H1 (cell line): ENCODE results near the gene CCNY. TPM values are rescaled to one million over a fixed set of nuclear protein-coding genes. Genes with fewer than 3 reads are reported as not detected.

ENCODE experiments used
- CTCF ChIA-PET: fragments of 300-600 bp; sonication (Branson Sonifier 250); formaldehyde crosslinking; loops from one replicate; lab custom pipeline; 2021; ENCODE audit not compliant: partially characterized antibody; lab: Charles Lee
- POLR2A ChIA-PET: fragments of 300-600 bp; sonication (Branson Sonifier 250); formaldehyde crosslinking; loops from one replicate; lab custom pipeline; 2021; ENCODE audit warnings: inconsistent platforms; ENCODE audit not compliant: partially characterized antibody; lab: Charles Lee
- DNase-seq, 2 experiments: peaks; one replicate each; pipeline versions ENCODE4 v3.0.0 to v3.0.0-alpha.2; 2010 to 2022; ENCODE audit warnings: low spot score in 2 of 2, low read depth in 1 of 2, mixed read lengths in 1 of 2
- FAIRE-seq: peaks from 2 replicates; lab custom pipeline; 2011; peaks lifted over from hg19 to GRCh38; lab: Jason Lieb, UNC
- H2AFZ ChIP-seq: 2 replicates; pipeline ENCODE4 v1.8.1; 2012; ENCODE audit warnings: low read length, inconsistent platforms
- H2AK5ac ChIP-seq: 2 replicates; pipeline ENCODE4 v1.6.1; 2013; ENCODE audit warnings: low read depth, low read length
- H2BK120ac ChIP-seq: replicated peaks from 2 replicates; pipeline ENCODE3; 2013; ENCODE audit warnings: low read depth, low read length, inconsistent platforms
- H2BK12ac ChIP-seq: 2 replicates; pipeline ENCODE4 v1.6.1; 2013; ENCODE audit warnings: low read depth, low read length
- H2BK15ac ChIP-seq: 2 replicates; pipeline ENCODE4 v1.6.1; 2013; ENCODE audit warnings: low read length
- H2BK20ac ChIP-seq: 2 replicates; pipeline ENCODE4 v1.6.1; 2013; ENCODE audit warnings: low read length
- H2BK5ac ChIP-seq: 2 replicates; pipeline ENCODE4 v1.6.1; 2013; ENCODE audit warnings: low read depth, low read length
- H3K14ac ChIP-seq: 2 replicates; pipeline ENCODE4 v1.6.1; 2013; ENCODE audit warnings: inconsistent platforms; ENCODE audit not compliant: insufficient read length
- H3K18ac ChIP-seq: 2 replicates; pipeline ENCODE4 v1.6.1; 2013; ENCODE audit warnings: low read length; ENCODE audit errors: extremely low read depth
- H3K23ac ChIP-seq: 2 replicates; pipeline ENCODE4 v1.6.1; 2013; ENCODE audit warnings: inconsistent platforms; ENCODE audit not compliant: insufficient read length
- H3K23me2 ChIP-seq: 2 replicates; pipeline ENCODE4 v1.6.1; 2013; ENCODE audit warnings: low read depth, low read length
- H3K27ac ChIP-seq: 2 replicates; pipeline ENCODE4 v1.6.1; 2011; ENCODE audit warnings: low read depth, low read length, inconsistent platforms
- H3K27me3 ChIP-seq, 4 experiments: replicated peaks in 1 of 4; 1 replicate in 1 of 4; 2 replicates in 3 of 4; pipeline versions ENCODE4 v1.6.1 to v1.8.1; 2011 to 2013; ENCODE audit warnings: low read length in 3 of 4, mild to moderate bottlenecking in 3 of 4, inconsistent platforms in 2 of 4, mixed read lengths in 2 of 4, moderate library complexity in 1 of 4; ENCODE audit not compliant: control insufficient read depth in 3 of 4, insufficient read depth in 3 of 4; ENCODE audit errors: extremely low read depth in 1 of 4
- H3K36me3 ChIP-seq, 4 experiments: 2 replicates each; pipeline versions ENCODE4 v1.6.1 to v1.8.1; 2011 to 2013; ENCODE audit warnings: mild to moderate bottlenecking in 4 of 4, low read length in 3 of 4, moderate library complexity in 2 of 4, control low read depth in 1 of 4, inconsistent platforms in 1 of 4; ENCODE audit not compliant: insufficient read depth in 4 of 4, control insufficient read depth in 2 of 4
- H3K4ac ChIP-seq: replicated peaks from 2 replicates; pipeline ENCODE3; 2013; ENCODE audit warnings: low read length, low read depth, mixed read lengths, inconsistent platforms; ENCODE audit not compliant: insufficient read length
- H3K4me1 ChIP-seq, 4 experiments: replicated peaks in 1 of 4; 1 replicate in 1 of 4; 2 replicates in 3 of 4; pipeline versions ENCODE4 v1.6.1 to v1.8.1; 2011 to 2013; ENCODE audit warnings: low read length in 3 of 4, inconsistent platforms in 2 of 4, mixed read lengths in 1 of 4; ENCODE audit not compliant: insufficient read depth in 4 of 4, control insufficient read depth in 3 of 4
- H3K4me2 ChIP-seq, 2 experiments: 2 replicates each; pipeline versions ENCODE4 v1.6.1 to v1.8.1; 2011 to 2013; ENCODE audit warnings: low read depth in 2 of 2, low read length in 2 of 2, control low read depth in 1 of 2, inconsistent platforms in 1 of 2, mild to moderate bottlenecking in 1 of 2; ENCODE audit not compliant: insufficient read depth in 1 of 2
- H3K4me3 ChIP-seq, 4 experiments: fragments of 200-600, 300-600 bp in 1 of 4; sonication (generic), shearing (Covaris generic), sonication (Bioruptor Twin) in 1 of 4; 2 replicates each; pipeline versions ENCODE4 v1.5.1 to v1.8.1; 2011 to 2016; ENCODE audit warnings: low read length in 4 of 4, low read depth in 3 of 4, control low read depth in 2 of 4, inconsistent platforms in 2 of 4, mild to moderate bottlenecking in 2 of 4, mixed read lengths in 1 of 4, moderate library complexity in 1 of 4; ENCODE audit not compliant: insufficient read depth in 2 of 4; ENCODE audit errors: extremely low read depth in 1 of 4
- H3K56ac ChIP-seq: replicated peaks from 2 replicates; pipeline ENCODE3; 2013; ENCODE audit warnings: low read depth, mild to moderate bottlenecking, mixed read lengths, low read length, inconsistent platforms; ENCODE audit not compliant: insufficient read length
- H3K79me1 ChIP-seq: 2 replicates; pipeline ENCODE4 v1.6.1; 2013; ENCODE audit warnings: low read depth, low read length, control low read depth
- H3K79me2 ChIP-seq, 2 experiments: 2 replicates each; pipeline versions ENCODE4 v1.6.1 to v1.8.1; 2012 to 2013; ENCODE audit warnings: low read length in 2 of 2, mild to moderate bottlenecking in 2 of 2, inconsistent platforms in 1 of 2; ENCODE audit not compliant: insufficient read depth in 2 of 2, control insufficient read depth in 1 of 2
- H3K9ac ChIP-seq, 4 experiments: replicated peaks in 1 of 4; 1 replicate in 1 of 4; 2 replicates in 3 of 4; pipeline versions ENCODE4 v1.6.1 to v1.8.1; 2011 to 2013; ENCODE audit warnings: low read depth in 3 of 4, low read length in 3 of 4, control low read depth in 2 of 4, mild to moderate bottlenecking in 2 of 4, moderate library complexity in 2 of 4, inconsistent platforms in 1 of 4; ENCODE audit errors: extremely low read depth in 1 of 4
- H3K9me3 ChIP-seq, 2 experiments: 2 replicates each; pipeline versions ENCODE4 v1.6.1 to v1.8.1; 2012 to 2013; ENCODE audit warnings: mild to moderate bottlenecking in 2 of 2, moderate library complexity in 2 of 2, control low read depth in 1 of 2, inconsistent platforms in 1 of 2, low read depth in 1 of 2, low read length in 1 of 2, mixed read lengths in 1 of 2; ENCODE audit not compliant: insufficient read depth in 2 of 2
- H4K20me1 ChIP-seq, 2 experiments: replicated peaks in 1 of 2; 2 replicates each; pipeline versions ENCODE3 to v1.8.1; 2011 to 2013; ENCODE audit warnings: inconsistent platforms in 2 of 2, low read length in 2 of 2, mild to moderate bottlenecking in 1 of 2; ENCODE audit not compliant: insufficient read depth in 2 of 2, control insufficient read depth in 1 of 2
- H4K5ac ChIP-seq: 2 replicates; pipeline ENCODE4 v1.6.1; 2013; ENCODE audit warnings: low read length, low read depth, mixed read lengths, inconsistent platforms; ENCODE audit not compliant: insufficient read length
- H4K8ac ChIP-seq: 2 replicates; pipeline ENCODE4 v1.8.0; 2013; ENCODE audit warnings: mild to moderate bottlenecking, moderate library complexity, low read length, inconsistent platforms; ENCODE audit not compliant: insufficient read depth; ENCODE audit errors: extremely low read depth
- H4K91ac ChIP-seq: replicated peaks from 2 replicates; pipeline ENCODE3; 2013; ENCODE audit warnings: low read length, mixed read lengths, inconsistent platforms; ENCODE audit not compliant: insufficient read length
- NANOG ChIP-seq: IDR thresholded peaks from 2 replicates; pipeline ENCODE4 v1.6.1; 2011; ENCODE audit warnings: low read length, low read depth, mild to moderate bottlenecking, inconsistent platforms; ENCODE audit not compliant: insufficient read depth, poor library complexity, severe bottlenecking
- RXRA ChIP-seq: IDR thresholded peaks from 2 replicates; pipeline ENCODE4 v1.6.1; 2011; ENCODE audit warnings: low read depth, mild to moderate bottlenecking, low read length, moderate library complexity; ENCODE audit not compliant: insufficient read depth
- SP1 ChIP-seq: IDR thresholded peaks from 2 replicates; pipeline ENCODE4 v1.6.1; 2011; ENCODE audit warnings: low read depth, low read length
- TEAD4 ChIP-seq: IDR thresholded peaks from 2 replicates; pipeline ENCODE4 v1.6.1; 2012; ENCODE audit warnings: low read depth, low read length, inconsistent platforms, mixed read lengths
- WGBS, 2 experiments: shearing (Covaris generic) in 1 of 2; methylation state at CpG; one replicate each; pipeline versions ENCODE4 v1.1.6 to v1.1.7; 2013 to 2015; ENCODE audit warnings: low lambda C conversion rate in 2 of 2, mixed read lengths in 2 of 2, inconsistent platforms in 1 of 2, low coverage in 1 of 2, missing lambda C conversion rate in 1 of 2; ENCODE audit not compliant: insufficient replicate concordance in 2 of 2, insufficient coverage in 1 of 2, insufficient read length in 1 of 2; ENCODE audit errors: extremely low coverage in 1 of 2, missing lambda C conversion rate in 1 of 2; 5-methylcytosine and 5-hydroxymethylcytosine counted together
- polyA plus RNA-seq, 7 experiments: library from polyadenylated mRNA; depleted of rRNA in 3 of 7; stranded (reverse) in 5 of 7; unstranded in 2 of 7; fragments of >200 nt in 5 of 7; fragments of 200-250 nt in 2 of 7; gene quantifications; 1 replicate in 5 of 7; 2 replicates in 1 of 7; 4 replicates in 1 of 7; pipeline versions ENCODE4 v1.2.1 to v1.2.3, GENCODE V29; 2011 to 2013; ENCODE audit warnings: missing spikeins in 2 of 7, mixed read lengths in 2 of 7
- total RNA-seq: library from RNA; stranded (reverse); fragmentation: NEBNext Ultra II Directional; extraction: Animal tissue kit (Norgen Biotek cat#: 25700); gene quantifications from 2 replicates; pipeline ENCODE4 v1.2.1, GENCODE V29; 2021
- TF ChIP-seq, protein P1 (sequence below): IDR thresholded peaks from 2 replicates; pipeline ENCODE4 v1.6.1; 2012; ENCODE audit warnings: inconsistent platforms
- TF ChIP-seq, protein P2 (sequence below): IDR thresholded peaks from 2 replicates; pipeline ENCODE4 v1.6.1; 2011; ENCODE audit warnings: low read depth, mild to moderate bottlenecking, low read length; ENCODE audit not compliant: insufficient read depth

Gene CCNY
- total and polyA plus RNA-seq, 2 of the 8 experiments (the other 6 are each of a cell fraction or from before 2014, with no cell fraction given), result 25.3 to 68.2 TPM

DNA sequence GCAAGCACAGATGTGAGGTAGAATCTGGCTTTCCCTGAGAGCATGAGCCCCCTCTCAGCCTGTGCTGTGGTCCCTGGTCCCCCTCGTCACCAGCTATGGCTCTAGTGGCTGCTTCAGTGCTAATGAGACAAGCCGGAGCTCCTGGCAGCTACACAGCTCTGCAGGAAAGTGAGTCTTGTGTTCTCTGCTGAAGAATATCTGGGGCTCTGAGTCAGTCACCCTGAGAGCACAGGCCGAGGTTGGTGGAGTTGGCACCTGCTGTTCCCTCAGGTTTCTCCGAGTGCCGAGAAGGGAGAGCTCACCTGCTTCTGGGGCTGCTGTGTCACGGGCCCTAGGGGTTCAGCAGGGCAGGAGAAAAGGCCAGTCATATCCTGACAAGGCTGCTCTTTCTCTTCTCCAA lies 231.6 kb downstream of the CCNY start:
- DNase-seq, result no peak
- no peak overlapping the region for H3K4ac ChIP-seq
- POLR2A ChIA-PET, result no interaction called here
- no peak overlapping the region for H2BK120ac ChIP-seq
- no peak overlapping the region for H2AFZ ChIP-seq
- no peak overlapping the region for H3K18ac ChIP-seq
- no peak overlapping the region for H2AK5ac ChIP-seq
- H2BK15ac ChIP-seq, result no peak overlapping the region
- no peak overlapping the region for H3K14ac ChIP-seq
- no peak for FAIRE-seq
- H3K23ac ChIP-seq, result no peak overlapping the region
- H4K91ac ChIP-seq, result no peak overlapping the region
- no peak overlapping the region for H3K4me3 ChIP-seq
- H4K20me1 ChIP-seq, result peaks cover 0 to 3% of the 10 kb centered on the region in 2 experiments
- no peaks in the 10 kb centered on the region for H3K9me3 ChIP-seq
- no peaks in the 10 kb centered on the region for H3K4me1 ChIP-seq
- no peak overlapping the region for H2BK20ac ChIP-seq
- TF ChIP-seq, protein P1, sequence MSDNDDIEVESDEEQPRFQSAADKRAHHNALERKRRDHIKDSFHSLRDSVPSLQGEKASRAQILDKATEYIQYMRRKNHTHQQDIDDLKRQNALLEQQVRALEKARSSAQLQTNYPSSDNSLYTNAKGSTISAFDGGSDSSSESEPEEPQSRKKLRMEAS, result no peak
- TF ChIP-seq RXRA, result no peak
- no peak for TF ChIP-seq NANOG
- TF ChIP-seq SP1, result no peak
- no peak for TF ChIP-seq TEAD4
- TF ChIP-seq, protein P2, sequence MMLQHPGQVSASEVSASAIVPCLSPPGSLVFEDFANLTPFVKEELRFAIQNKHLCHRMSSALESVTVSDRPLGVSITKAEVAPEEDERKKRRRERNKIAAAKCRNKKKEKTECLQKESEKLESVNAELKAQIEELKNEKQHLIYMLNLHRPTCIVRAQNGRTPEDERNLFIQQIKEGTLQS, result no peak
- TF ChIP-seq, all 59 proteins: peak for 0
- no peak overlapping the region for H3K27ac ChIP-seq
- no peaks in the 10 kb centered on the region for H3K79me2 ChIP-seq
- no peak overlapping the region for H3K9ac ChIP-seq
- no peaks in the 10 kb centered on the region for H3K23me2 ChIP-seq
- no peak overlapping the region for H4K8ac ChIP-seq
- no peak overlapping the region for H2BK12ac ChIP-seq
- no peak overlapping the region for H2BK5ac ChIP-seq
- H3K56ac ChIP-seq, result no peak overlapping the region
- no peaks in the 10 kb centered on the region; a peak in 1 of 8 replicates for H3K36me3 ChIP-seq
- no peaks in the 10 kb centered on the region for H3K27me3 ChIP-seq
- peaks cover 3% of the 10 kb centered on the region; the same call in 1 of the 2 replicates for H3K79me1 ChIP-seq
- CTCF ChIA-PET, result interaction anchor here (0.6 to 1.2 kb wide), 4 partner anchors 12 to 452 kb away, joined by 3 to 9 read pairs (median 4); no protein-coding TSS in a partner anchor
- WGBS, 2 experiments, result 96% methylated on average over 6 of the region's 6 CpGs; no CpG with 5 or more reads in 1 of the 2 experiments
- no peak overlapping the region for H3K4me2 ChIP-seq
- no peak overlapping the region for H4K5ac ChIP-seq
